ENCODE results near the gene SLC16A4. TPM values are rescaled to one million over a fixed set of nuclear protein-coding genes. Genes with fewer than 3 reads are reported as not detected.

Gene SLC16A4
- total RNA-seq, 1 donor = 71.9 TPM

- no peak overlapping the region for H3K4me3 ChIP-seq (ENCODE audit: low read depth, low read length)
- TF ChIP-seq CTCF (IDR thresholded peaks at IDR 0.05; ENCODE audit: insufficient read depth, low read length) = no peak
- DNase-seq (ENCODE audit: low read depth) = no peak
Observed at GRCh38 chr1:110430901-110431300, 40.1 kb upstream of the SLC16A4 start.

GRCh38 chr1:110430366-110430765 lies 39.5 kb upstream of the SLC16A4 start:
- DNase-seq (ENCODE audit: low read depth) = no peak
- no peak for TF ChIP-seq CTCF (IDR thresholded peaks at IDR 0.05; ENCODE audit: insufficient read depth, low read length)
- H3K4me3 ChIP-seq (ENCODE audit: low read depth, low read length) = no peak overlapping the region

DNA sequence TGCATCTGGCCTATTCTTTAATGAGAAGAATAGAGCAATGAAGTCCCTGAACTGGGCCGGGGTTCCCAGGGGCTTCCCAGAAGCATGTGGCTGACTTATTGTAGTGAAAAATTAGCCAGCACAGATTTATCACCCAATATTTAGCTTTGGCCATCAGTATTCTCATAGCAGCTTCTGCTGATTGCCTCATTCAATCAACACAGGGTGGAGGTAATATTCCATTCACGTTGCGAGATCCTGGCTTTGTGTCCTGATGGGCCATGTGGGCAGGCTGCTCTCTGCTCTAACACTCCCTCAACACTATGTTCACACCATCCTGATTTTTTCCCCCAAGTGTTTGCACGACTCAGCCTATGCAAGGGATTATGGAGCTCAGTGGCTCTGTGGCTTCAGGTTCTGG lies 38.1 kb upstream of the SLC16A4 start:
- no peak for DNase-seq (ENCODE audit: low read depth)
- TF ChIP-seq CTCF (IDR thresholded peaks at IDR 0.05; ENCODE audit: insufficient read depth, low read length) = no peak

DNA sequence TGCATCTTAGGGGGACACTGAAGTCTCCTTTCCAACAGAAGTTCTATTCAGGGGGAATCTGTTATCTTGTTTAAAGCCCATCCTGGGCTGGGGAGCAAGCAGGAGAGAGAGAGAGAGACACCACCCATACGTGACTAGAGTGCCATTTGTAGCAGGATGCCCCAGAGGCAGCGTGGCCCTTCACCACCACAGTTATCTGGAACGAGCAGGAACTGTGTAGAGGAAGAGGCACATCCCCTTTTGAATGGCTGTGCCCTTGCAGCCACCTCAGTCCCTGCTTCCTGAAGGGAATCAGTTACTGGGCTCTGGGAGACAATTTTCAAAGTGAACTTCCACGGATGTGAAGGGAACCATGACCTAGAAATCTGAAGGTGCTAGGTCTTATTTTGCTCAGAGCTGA lies 36.0 kb upstream of the SLC16A4 start:
- no peak for TF ChIP-seq CTCF (IDR thresholded peaks at IDR 0.05; ENCODE audit: insufficient read depth, low read length)
- no peak overlapping the region for H3K4me3 ChIP-seq (ENCODE audit: low read depth, low read length)
- DNase-seq (ENCODE audit: low read depth) = no peak

More for the DNA sequence above, 38.1 kb upstream of the SLC16A4 start:
- H3K4me3 ChIP-seq (ENCODE audit: low read depth, low read length) = no peak overlapping the region

- H3K4me3 ChIP-seq (ENCODE audit: low read depth, low read length) = no peak overlapping the region
- TF ChIP-seq CTCF (IDR thresholded peaks at IDR 0.05; ENCODE audit: insufficient read depth, low read length) = no peak
- DNase-seq (ENCODE audit: low read depth) = no peak
Observed at GRCh38 chr1:110425612-110426152, 34.9 kb upstream of the SLC16A4 start.

GRCh38 chr1:110424699-110425611 lies 34.1 kb upstream of the SLC16A4 start:
- TF ChIP-seq CTCF (IDR thresholded peaks at IDR 0.05; ENCODE audit: insufficient read depth, low read length) = no peak
- H3K4me3 ChIP-seq (ENCODE audit: low read depth, low read length) = no peak overlapping the region
- DNase-seq (ENCODE audit: low read depth) = no peak
